Measurements from ENCODE around the gene LSM14A. TPM values are rescaled to one million over a fixed set of nuclear protein-coding genes. Genes with fewer than 3 reads are reported as not detected.
"Not testable (repeated sequence)": the region's sequence is repeated elsewhere in the genome, so short reads cannot be mapped to it uniquely, and the experiment has no call there.

LSM14A gene
- total RNA-seq, 1 experiment from 2014 or later = 161 TPM

DNA sequence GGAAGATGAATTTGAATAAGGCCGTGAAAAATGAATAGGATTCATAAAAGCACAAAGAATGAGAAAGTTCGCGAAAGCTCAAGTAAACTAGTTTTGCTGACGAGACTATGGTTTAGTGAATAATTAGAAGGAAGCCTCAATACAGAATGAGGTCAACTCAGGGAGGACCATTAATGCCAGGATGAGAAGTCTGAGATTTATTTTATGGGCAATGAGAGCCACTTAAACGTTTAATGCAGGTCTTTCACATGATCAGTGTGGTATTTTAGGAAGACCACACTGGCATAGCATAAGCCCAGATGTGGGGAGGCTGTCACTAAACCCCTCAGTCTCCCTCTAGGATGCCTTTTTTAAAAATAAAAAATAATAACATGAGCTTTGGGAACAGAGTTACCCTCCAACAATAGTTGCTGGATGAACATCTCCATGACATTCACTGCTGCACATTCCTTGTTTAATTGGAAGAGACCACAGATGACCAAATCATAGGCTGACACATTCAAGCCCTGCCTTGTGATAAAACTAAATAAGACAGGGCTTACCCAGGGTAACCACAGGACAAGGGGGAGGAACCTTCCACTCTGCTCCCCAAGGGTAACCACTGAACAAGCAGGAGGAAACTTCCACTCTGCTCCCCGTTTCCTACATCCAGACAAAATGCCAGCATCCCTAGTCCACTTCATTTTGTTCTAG is 43.6 kb upstream of the LSM14A start:
- H3K4me1 Mint-ChIP-seq = 0 out of 2 replicates have a peak, but pooled peaks cover 3% of the 10 kb centered on the region
- no peak overlapping the region for H3K4me3 Mint-ChIP-seq
- peaks cover 6% of the 10 kb centered on the region; the same call in 1 of the 2 replicates for H3K9me3 Mint-ChIP-seq
- POLR2A ChIA-PET = no interaction called here
- DNase-seq (ENCODE audit: low spot score) (no peak), ATAC-seq (no peak)
- H3K36me3 Mint-ChIP-seq = no peaks in the 10 kb centered on the region
- H3K27ac Mint-ChIP-seq = no peak overlapping the region
- CTCF ChIA-PET = interaction anchor here (1.6 to 2.5 kb wide), 2 partner anchors 17 to 22 kb away, joined by 4 to 15 read pairs; no protein-coding TSS in a partner anchor
- H3K27me3 Mint-ChIP-seq (ENCODE audit: low read depth) = peaks cover 9% of the 10 kb centered on the region
- TF ChIP-seq IRF2 (CRISPR knock-in tag; IDR thresholded peaks at IDR 0.05; ENCODE audit: borderline replicate concordance, low read depth) (no peak), OVOL2 (CRISPR knock-in tag; IDR thresholded peaks at IDR 0.05; ENCODE audit: borderline replicate concordance) (no peak), KAT7 (CRISPR knock-in tag; IDR thresholded peaks at IDR 0.05; ENCODE audit: borderline replicate concordance) (no peak), NFYB (CRISPR knock-in tag; conservative IDR thresholded peaks at IDR 0.05; ENCODE audit: low read depth) (no peak), FOXP1 (CRISPR knock-in tag; IDR thresholded peaks at IDR 0.05; ENCODE audit: borderline replicate concordance) (no peak), ZNF317 (CRISPR knock-in tag; IDR thresholded peaks at IDR 0.05; ENCODE audit: borderline replicate concordance, low read depth) (no peak)
- TF ChIP-seq, protein P1, sequence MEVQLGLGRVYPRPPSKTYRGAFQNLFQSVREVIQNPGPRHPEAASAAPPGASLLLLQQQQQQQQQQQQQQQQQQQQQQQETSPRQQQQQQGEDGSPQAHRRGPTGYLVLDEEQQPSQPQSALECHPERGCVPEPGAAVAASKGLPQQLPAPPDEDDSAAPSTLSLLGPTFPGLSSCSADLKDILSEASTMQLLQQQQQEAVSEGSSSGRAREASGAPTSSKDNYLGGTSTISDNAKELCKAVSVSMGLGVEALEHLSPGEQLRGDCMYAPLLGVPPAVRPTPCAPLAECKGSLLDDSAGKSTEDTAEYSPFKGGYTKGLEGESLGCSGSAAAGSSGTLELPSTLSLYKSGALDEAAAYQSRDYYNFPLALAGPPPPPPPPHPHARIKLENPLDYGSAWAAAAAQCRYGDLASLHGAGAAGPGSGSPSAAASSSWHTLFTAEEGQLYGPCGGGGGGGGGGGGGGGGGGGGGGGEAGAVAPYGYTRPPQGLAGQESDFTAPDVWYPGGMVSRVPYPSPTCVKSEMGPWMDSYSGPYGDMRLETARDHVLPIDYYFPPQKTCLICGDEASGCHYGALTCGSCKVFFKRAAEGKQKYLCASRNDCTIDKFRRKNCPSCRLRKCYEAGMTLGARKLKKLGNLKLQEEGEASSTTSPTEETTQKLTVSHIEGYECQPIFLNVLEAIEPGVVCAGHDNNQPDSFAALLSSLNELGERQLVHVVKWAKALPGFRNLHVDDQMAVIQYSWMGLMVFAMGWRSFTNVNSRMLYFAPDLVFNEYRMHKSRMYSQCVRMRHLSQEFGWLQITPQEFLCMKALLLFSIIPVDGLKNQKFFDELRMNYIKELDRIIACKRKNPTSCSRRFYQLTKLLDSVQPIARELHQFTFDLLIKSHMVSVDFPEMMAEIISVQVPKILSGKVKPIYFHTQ (CRISPR knock-in tag; IDR thresholded peaks at IDR 0.05) = no peak

DNA sequence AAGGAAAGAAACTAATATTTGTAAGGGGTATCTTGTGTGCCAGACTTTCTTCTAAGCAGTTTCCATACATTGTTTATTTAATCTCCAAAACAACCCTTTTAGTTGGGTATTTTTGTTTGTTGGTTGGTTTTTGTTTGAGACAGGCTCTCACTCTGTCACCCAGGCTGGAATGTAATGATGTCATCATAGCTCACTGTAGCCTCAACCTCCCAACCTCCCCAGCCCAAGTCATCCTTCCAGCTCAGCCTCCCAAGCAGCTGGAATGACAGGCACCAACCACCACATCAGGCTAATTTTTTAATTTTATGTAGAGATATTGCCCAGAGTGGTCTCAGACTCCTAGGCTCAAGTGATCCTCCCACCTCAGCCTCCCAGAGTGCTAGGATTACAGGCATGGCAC is 41.2 kb upstream of the LSM14A start:
- DNase-seq (ENCODE audit: low spot score) (no peak), ATAC-seq (no peak)
- TF ChIP-seq SP1 (CRISPR knock-in tag; conservative IDR thresholded peaks at IDR 0.05) = no peak
- H3K27me3 Mint-ChIP-seq (ENCODE audit: low read depth) = peaks cover 9% of the 10 kb centered on the region; the same call in 1 of the 2 replicates
- POLR2A ChIA-PET = no interaction called here
- H3K36me3 Mint-ChIP-seq = no peaks in the 10 kb centered on the region
- H3K4me3 Mint-ChIP-seq = no peak overlapping the region
- no peak overlapping the region for H3K27ac Mint-ChIP-seq
- no peaks in the 10 kb centered on the region for H3K9me3 Mint-ChIP-seq
- H3K4me1 Mint-ChIP-seq = peaks cover 4% of the 10 kb centered on the region; the same call in 1 of the 2 replicates
- CTCF ChIA-PET = no interaction called here

DNA sequence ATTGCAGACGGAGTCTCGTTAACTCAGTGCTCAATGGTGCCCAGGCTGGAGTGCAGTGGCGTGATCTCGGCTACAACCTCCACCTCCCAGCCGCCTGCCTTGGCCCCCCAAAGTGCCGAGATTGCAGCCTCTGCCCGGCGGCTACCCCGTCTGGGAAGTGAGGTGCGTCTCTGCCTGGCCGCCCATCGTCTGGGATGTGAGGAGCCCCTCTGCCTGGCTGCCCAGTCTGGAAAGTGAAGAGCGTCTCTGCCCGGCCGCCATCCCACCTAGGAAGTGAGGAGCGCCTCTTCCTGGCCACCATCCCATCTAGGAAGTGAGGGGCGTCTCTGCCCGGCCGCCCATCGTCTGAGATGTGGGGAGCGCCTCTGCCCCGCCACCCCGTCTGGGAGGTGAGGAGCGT is 40.2 kb upstream of the LSM14A start:
- DNase-seq (ENCODE audit: low spot score); H3K27ac Mint-ChIP-seq; POLR2A ChIA-PET; H3K9me3 Mint-ChIP-seq; H3K4me3 Mint-ChIP-seq; H3K36me3 Mint-ChIP-seq; H3K4me1 Mint-ChIP-seq; ATAC-seq; H3K27me3 Mint-ChIP-seq (ENCODE audit: low read depth); CTCF ChIA-PET: not testable (repeated sequence)

DNA sequence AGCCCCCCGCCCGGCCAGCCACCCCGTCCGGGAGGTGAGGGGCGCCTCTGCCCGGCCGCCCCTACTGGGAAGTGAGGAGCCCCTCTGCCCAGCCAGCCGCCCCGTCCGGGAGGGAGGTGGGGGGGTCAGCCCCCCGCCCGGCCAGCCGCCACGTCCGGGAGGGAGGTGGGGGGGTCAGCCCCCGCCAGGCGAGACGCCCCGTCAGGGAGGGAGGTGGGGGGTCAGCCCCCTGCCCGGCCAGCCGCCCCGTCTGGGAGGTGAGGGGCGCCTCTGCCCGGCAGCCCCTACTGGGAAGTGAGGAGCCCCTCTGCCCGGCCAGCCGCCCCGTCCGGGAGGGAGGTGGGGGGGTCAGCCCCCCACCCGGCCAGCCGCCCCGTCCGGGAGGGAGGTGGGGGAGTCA is 39.6 kb upstream of the LSM14A start:
- peaks cover 12% of the 10 kb centered on the region; the same call in 1 of the 2 replicates for H3K27me3 Mint-ChIP-seq (ENCODE audit: low read depth)
- ATAC-seq; DNase-seq (ENCODE audit: low spot score); H3K4me3 Mint-ChIP-seq; H3K36me3 Mint-ChIP-seq; POLR2A ChIA-PET; H3K9me3 Mint-ChIP-seq; CTCF ChIA-PET; H3K4me1 Mint-ChIP-seq; H3K27ac Mint-ChIP-seq: not testable (repeated sequence)

DNA sequence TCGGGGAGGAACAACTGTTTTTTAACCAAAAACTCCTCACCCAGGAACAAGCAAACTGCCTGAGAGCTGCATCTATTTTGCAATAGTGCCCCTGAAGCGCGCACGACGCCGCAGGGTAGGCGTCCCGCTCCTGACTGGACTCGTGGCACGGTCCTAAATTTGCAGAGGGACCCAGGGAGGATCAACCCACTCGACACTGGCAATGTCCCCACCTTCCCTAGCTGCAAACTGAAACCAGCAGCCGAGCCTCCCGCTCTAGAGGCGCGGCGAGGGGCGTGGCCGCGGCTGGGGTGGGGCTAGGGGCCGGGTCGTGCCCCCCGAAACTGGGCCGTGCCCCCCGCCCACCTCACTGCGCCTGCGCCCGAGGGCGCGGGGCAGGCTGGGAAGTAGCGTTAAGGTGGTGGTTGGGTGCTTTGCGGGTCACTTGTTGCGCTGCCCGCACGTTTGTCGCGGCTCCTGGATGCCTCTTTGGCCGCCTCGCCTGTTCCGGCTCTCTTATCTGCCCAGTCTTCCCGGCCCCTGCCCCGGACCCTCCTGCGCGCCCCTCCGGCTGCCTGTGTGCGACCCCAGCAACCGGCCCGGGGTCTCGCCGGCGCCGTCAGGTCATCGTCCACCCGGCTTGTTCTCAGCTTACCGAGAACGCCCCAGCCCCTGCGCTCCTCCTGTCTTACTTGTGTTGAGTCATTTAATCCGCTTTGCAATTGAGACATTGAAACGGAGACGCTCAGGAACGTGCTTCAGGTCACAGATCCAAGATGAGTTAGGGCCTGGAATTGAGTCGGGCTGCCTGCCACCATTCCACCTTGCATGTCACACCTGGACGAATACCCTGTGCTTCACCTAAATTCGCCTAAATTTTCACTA is 37.9 kb upstream of the LSM14A start:
- Mint-ChIP-seq H3K27ac (peak overlapping the region; percentile 98), H3K27me3 (ENCODE audit: low read depth) (peaks cover 12% of the 10 kb centered on the region; the same call in 1 of the 2 replicates), H3K4me1 (peaks cover 4% of the 10 kb centered on the region; the same call in 1 of the 2 replicates), H3K36me3 (no peaks in the 10 kb centered on the region), H3K9me3 (no peaks in the 10 kb centered on the region), H3K4me3 (peak overlapping the region; percentile 87)
- CTCF ChIA-PET = interaction anchor here (1.4 to 2.6 kb wide), 6 partner anchors 10 to 356 kb away, joined by 4 to 19 read pairs (median 8); no protein-coding TSS in a partner anchor
- DNase-seq (ENCODE audit: low spot score) (peak; percentile 91), ATAC-seq (peak; percentile 97)
- POLR2A ChIA-PET = interaction anchor here (0.6 to 1.0 kb wide), 5 partner anchors 14 to 249 kb away, joined by 3 to 5 read pairs (median 3); no protein-coding TSS in a partner anchor
- TF ChIP-seq, protein P2, sequence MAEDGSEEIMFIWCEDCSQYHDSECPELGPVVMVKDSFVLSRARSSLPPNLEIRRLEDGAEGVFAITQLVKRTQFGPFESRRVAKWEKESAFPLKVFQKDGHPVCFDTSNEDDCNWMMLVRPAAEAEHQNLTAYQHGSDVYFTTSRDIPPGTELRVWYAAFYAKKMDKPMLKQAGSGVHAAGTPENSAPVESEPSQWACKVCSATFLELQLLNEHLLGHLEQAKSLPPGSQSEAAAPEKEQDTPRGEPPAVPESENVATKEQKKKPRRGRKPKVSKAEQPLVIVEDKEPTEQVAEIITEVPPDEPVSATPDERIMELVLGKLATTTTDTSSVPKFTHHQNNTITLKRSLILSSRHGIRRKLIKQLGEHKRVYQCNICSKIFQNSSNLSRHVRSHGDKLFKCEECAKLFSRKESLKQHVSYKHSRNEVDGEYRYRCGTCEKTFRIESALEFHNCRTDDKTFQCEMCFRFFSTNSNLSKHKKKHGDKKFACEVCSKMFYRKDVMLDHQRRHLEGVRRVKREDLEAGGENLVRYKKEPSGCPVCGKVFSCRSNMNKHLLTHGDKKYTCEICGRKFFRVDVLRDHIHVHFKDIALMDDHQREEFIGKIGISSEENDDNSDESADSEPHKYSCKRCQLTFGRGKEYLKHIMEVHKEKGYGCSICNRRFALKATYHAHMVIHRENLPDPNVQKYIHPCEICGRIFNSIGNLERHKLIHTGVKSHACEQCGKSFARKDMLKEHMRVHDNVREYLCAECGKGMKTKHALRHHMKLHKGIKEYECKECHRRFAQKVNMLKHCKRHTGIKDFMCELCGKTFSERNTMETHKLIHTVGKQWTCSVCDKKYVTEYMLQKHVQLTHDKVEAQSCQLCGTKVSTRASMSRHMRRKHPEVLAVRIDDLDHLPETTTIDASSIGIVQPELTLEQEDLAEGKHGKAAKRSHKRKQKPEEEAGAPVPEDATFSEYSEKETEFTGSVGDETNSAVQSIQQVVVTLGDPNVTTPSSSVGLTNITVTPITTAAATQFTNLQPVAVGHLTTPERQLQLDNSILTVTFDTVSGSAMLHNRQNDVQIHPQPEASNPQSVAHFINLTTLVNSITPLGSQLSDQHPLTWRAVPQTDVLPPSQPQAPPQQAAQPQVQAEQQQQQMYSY (CRISPR knock-in tag; IDR thresholded peaks at IDR 0.05) = no peak
- no peak for TF ChIP-seq ZNF671 (CRISPR knock-in tag; IDR thresholded peaks at IDR 0.05)
- TF ChIP-seq, protein P3, sequence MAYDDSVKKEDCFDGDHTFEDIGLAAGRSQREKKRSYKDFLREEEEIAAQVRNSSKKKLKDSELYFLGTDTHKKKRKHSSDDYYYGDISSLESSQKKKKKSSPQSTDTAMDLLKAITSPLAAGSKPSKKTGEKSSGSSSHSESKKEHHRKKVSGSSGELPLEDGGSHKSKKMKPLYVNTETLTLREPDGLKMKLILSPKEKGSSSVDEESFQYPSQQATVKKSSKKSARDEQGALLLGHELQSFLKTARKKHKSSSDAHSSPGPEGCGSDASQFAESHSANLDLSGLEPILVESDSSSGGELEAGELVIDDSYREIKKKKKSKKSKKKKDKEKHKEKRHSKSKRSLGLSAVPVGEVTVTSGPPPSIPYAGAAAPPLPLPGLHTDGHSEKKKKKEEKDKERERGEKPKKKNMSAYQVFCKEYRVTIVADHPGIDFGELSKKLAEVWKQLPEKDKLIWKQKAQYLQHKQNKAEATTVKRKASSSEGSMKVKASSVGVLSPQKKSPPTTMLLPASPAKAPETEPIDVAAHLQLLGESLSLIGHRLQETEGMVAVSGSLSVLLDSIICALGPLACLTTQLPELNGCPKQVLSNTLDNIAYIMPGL (CRISPR knock-in tag; IDR thresholded peaks at IDR 0.05) = no peak
- TF ChIP-seq, protein P4, sequence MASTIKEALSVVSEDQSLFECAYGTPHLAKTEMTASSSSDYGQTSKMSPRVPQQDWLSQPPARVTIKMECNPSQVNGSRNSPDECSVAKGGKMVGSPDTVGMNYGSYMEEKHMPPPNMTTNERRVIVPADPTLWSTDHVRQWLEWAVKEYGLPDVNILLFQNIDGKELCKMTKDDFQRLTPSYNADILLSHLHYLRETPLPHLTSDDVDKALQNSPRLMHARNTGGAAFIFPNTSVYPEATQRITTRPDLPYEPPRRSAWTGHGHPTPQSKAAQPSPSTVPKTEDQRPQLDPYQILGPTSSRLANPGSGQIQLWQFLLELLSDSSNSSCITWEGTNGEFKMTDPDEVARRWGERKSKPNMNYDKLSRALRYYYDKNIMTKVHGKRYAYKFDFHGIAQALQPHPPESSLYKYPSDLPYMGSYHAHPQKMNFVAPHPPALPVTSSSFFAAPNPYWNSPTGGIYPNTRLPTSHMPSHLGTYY (CRISPR knock-in tag; IDR thresholded peaks at IDR 0.05) = no peak
- no peak for TF ChIP-seq EMX1 (CRISPR knock-in tag; IDR thresholded peaks at IDR 0.05)
